Measurements from ENCODE around the gene INTS15. TPM values are rescaled to one million over a fixed set of nuclear protein-coding genes. Genes with fewer than 3 reads are reported as not detected.
A peak's percentile ranks its signal among the peaks of the same experiment; 100 is the strongest.

Gene INTS15
- total RNA-seq, 2 experiments from 2014 or later: 39.3 to 41.8 TPM

DNA sequence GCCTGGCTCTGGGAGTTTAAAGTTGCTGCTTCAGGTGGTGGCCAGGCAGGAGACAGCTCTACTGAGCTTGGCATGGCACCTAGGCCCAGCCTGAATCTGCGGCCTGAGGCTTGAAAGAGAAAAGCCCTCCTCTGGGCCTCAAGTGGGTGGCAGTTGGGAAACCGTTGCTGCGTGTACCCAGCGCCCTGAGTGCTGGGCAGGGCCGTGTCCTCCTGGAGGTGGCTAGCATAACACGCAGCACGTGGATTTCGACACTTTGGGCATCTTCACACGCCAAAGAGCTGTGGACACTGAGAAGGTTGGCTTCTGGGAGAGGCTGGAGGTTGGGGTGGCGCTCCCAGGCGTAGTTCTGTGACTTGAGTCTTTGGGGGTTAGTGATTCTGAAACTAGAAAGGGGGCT, 49.8 kb downstream of the INTS15 start:
- ChIA-PET POLR2A (interaction anchor here (0.6 kb wide), 1 partner anchor 155 kb away, joined by 4 read pairs; no protein-coding TSS in a partner anchor), CTCF (no interaction called here)
- no peak for ATAC-seq (ENCODE audit: poor library complexity)
- peaks cover 34% of the 10 kb centered on the region for H3K4me1 Mint-ChIP-seq (ENCODE audit: low read depth)
- peak overlapping the region; percentile 89 for H3K4me3 Mint-ChIP-seq
- Histone ChIP-seq H3K9me3 (ENCODE audit: control insufficient read depth in 1 of 2, insufficient read depth in 1 of 2, low read length in 2 of 2) (peaks cover 0 to 1% of the 10 kb centered on the region in 2 experiments), H3K36me3 (ENCODE audit: insufficient read depth, low read length) (peaks cover 35% of the 10 kb centered on the region), H3K4me3 (ENCODE audit: low read length) (no peak overlapping the region), H3K4me1 (ENCODE audit: insufficient read depth, low read length) (peaks cover 35% of the 10 kb centered on the region), H3K27me3 (ENCODE audit: control insufficient read depth in 1 of 2, insufficient read depth in 2 of 2, low read length in 2 of 2) (no peaks in the 10 kb centered on the region), H3K27ac (ENCODE audit: low read depth in 1 of 2, low read length in 2 of 2) (no peak overlapping the region)
- intact Hi-C loops (cut with DNase I, micrococcal nuclease): loop anchor here in 1 of 2 experiments (5.0 kb wide), 1 partner anchor 47 kb away; the partner anchor contains the start of gene INTS15
- peak in 1 of 14 experiments; percentile 9 for DNase-seq
- no peaks in the 10 kb centered on the region for H3K27me3 Mint-ChIP-seq
- no peak for TF ChIP-seq CTCF (IDR thresholded peaks at IDR 0.05)
- H3K9me3 Mint-ChIP-seq: no peaks in the 10 kb centered on the region
- peak overlapping the region; percentile 87 for H3K27ac Mint-ChIP-seq
- peaks cover 58% of the 10 kb centered on the region for H3K36me3 Mint-ChIP-seq (ENCODE audit: low read depth)

DNA sequence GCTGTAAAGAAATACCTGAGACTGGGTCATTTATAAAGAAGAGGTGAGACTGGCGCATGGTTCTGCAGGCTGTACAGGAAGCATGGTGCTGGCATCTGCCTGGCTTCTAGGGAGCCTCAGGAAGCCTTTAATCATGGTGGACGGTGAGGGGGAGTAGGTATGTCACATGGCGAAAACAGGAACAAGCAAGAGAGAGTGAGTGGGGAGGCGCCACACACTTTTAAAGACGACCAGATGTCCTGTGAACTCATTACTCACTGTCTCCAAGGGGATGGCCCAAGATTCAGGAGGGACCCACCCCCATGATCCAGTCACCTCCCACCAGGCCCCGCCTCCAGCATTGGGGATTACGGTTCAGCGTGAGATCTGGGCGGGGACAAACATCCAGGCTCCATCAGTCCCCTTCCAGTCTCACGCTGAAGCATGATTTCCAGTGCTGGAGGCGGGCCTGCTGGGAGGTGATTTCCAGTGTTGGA, 50.5 kb downstream of the INTS15 start:
- peak in 2 of 14 experiments; percentile 34 to 55 for DNase-seq
- CTCF ChIA-PET: no interaction called here
- peak overlapping the region; percentile 51 for H3K4me3 Mint-ChIP-seq

GRCh38 chr7:6641305-6642035, 51.6 kb downstream of the INTS15 start:
- peaks cover 70% of the 10 kb centered on the region for H3K36me3 Mint-ChIP-seq (ENCODE audit: low read depth)
- intact Hi-C loops (cut with DNase I, micrococcal nuclease): no loop called here
- CTCF ChIA-PET: no interaction called here
- Histone ChIP-seq H3K27me3 (ENCODE audit: control insufficient read depth in 1 of 2, insufficient read depth in 2 of 2, low read length in 2 of 2) (no peaks in the 10 kb centered on the region), H3K4me3 (ENCODE audit: low read length) (no peak overlapping the region), H3K27ac (ENCODE audit: low read depth in 1 of 2, low read length in 2 of 2) (no peak overlapping the region), H3K9me3 (ENCODE audit: control insufficient read depth in 1 of 2, insufficient read depth in 1 of 2, low read length in 2 of 2) (peaks cover 0 to 3% of the 10 kb centered on the region in 2 experiments), H3K4me1 (ENCODE audit: insufficient read depth, low read length) (peaks cover 32% of the 10 kb centered on the region), H3K36me3 (ENCODE audit: insufficient read depth, low read length) (peaks cover 45% of the 10 kb centered on the region)
- DNase-seq: no peak
- H3K9me3 Mint-ChIP-seq: no peaks in the 10 kb centered on the region
- POLR2A ChIA-PET: no interaction called here
- no peak for ATAC-seq (ENCODE audit: poor library complexity)
- no peak for TF ChIP-seq CTCF (IDR thresholded peaks at IDR 0.05)
- no peak overlapping the region for H3K4me3 Mint-ChIP-seq
- peaks cover 34% of the 10 kb centered on the region for H3K4me1 Mint-ChIP-seq (ENCODE audit: low read depth)
- H3K27ac Mint-ChIP-seq: peak overlapping the region; percentile 39
- no peaks in the 10 kb centered on the region for H3K27me3 Mint-ChIP-seq

More for the DNA sequence above, 50.5 kb downstream of the INTS15 start:
- H3K4me1 Mint-ChIP-seq (ENCODE audit: low read depth): peaks cover 34% of the 10 kb centered on the region
- Histone ChIP-seq H3K27me3 (ENCODE audit: control insufficient read depth in 1 of 2, insufficient read depth in 2 of 2, low read length in 2 of 2) (no peaks in the 10 kb centered on the region), H3K4me3 (ENCODE audit: low read length) (no peak overlapping the region), H3K9me3 (ENCODE audit: control insufficient read depth in 1 of 2, insufficient read depth in 1 of 2, low read length in 2 of 2) (peaks cover 0 to 3% of the 10 kb centered on the region in 2 experiments), H3K36me3 (ENCODE audit: insufficient read depth, low read length) (peaks cover 40% of the 10 kb centered on the region), H3K27ac (ENCODE audit: low read depth in 1 of 2, low read length in 2 of 2) (no peak overlapping the region), H3K4me1 (ENCODE audit: insufficient read depth, low read length) (peaks cover 35% of the 10 kb centered on the region)
- intact Hi-C loops (cut with DNase I, micrococcal nuclease): no loop called here
- POLR2A ChIA-PET: no interaction called here
- no peak for ATAC-seq (ENCODE audit: poor library complexity)
- H3K27me3 Mint-ChIP-seq: no peaks in the 10 kb centered on the region
- peaks cover 62% of the 10 kb centered on the region for H3K36me3 Mint-ChIP-seq (ENCODE audit: low read depth)
- TF ChIP-seq CTCF (IDR thresholded peaks at IDR 0.05): no peak
- peak overlapping the region; percentile 87 for H3K27ac Mint-ChIP-seq
- no peaks in the 10 kb centered on the region for H3K9me3 Mint-ChIP-seq

Measured in CD4-positive, alpha-beta T cell (primary cell).